Esophagus (tissue), 2 donors: Measurements from ENCODE around the gene RFX7. TPM values are rescaled to one million over a fixed set of nuclear protein-coding genes. Genes with fewer than 3 reads are reported as not detected.
"Not testable (repeated sequence)": the region's sequence is repeated elsewhere in the genome, so short reads cannot be mapped to it uniquely, and the experiment has no call there.

Source experiments
- H3K27ac ChIP-seq, 2 donors: one replicate each; pipeline ENCODE4 v1.5.1; 2013; ENCODE audit warnings: low read depth in 2 of 2, mild to moderate bottlenecking in 2 of 2, inconsistent platforms in 1 of 2, low read length in 1 of 2, moderate library complexity in 1 of 2
- H3K27me3 ChIP-seq, 2 donors: one replicate each; pipeline ENCODE4 v1.6.1; 2013; ENCODE audit warnings: low read length in 2 of 2, control low read depth in 1 of 2, mild to moderate bottlenecking in 1 of 2; ENCODE audit not compliant: insufficient read depth in 2 of 2, control insufficient read depth in 1 of 2
- H3K36me3 ChIP-seq, 2 donors: one replicate each; pipeline ENCODE4 v1.6.1; 2013; ENCODE audit warnings: low read length in 1 of 2; ENCODE audit not compliant: control insufficient read depth in 2 of 2, insufficient read depth in 2 of 2
- H3K4me1 ChIP-seq, 2 donors: one replicate each; pipeline ENCODE4 v1.6.1; 2013; ENCODE audit warnings: low read length in 1 of 2; ENCODE audit not compliant: control insufficient read depth in 2 of 2, insufficient read depth in 2 of 2
- H3K4me3 ChIP-seq, 2 donors: one replicate each; pipeline ENCODE4 v1.5.1; 2013; ENCODE audit warnings: low read length in 2 of 2, mild to moderate bottlenecking in 2 of 2, low read depth in 1 of 2, moderate library complexity in 1 of 2
- H3K9me3 ChIP-seq, 2 donors: one replicate each; pipeline ENCODE4 v1.6.1; 2013; ENCODE audit warnings: mild to moderate bottlenecking in 2 of 2, low read depth in 1 of 2, low read length in 1 of 2, moderate library complexity in 1 of 2; ENCODE audit not compliant: control insufficient read depth in 2 of 2, insufficient read depth in 1 of 2
- WGBS, 2 donors: extraction: QIAGEN DNeasy Blood & Tissue Kit; methylation state at CpG; one replicate each; pipeline ENCODE4 v1.1.7; 2013; 5-methylcytosine and 5-hydroxymethylcytosine counted together
- polyA plus RNA-seq, 2 donors: library from polyadenylated mRNA; stranded (reverse); fragments of 200-250 nt; gene quantifications; one replicate each; pipeline ENCODE4 v1.2.3, GENCODE V29; 2013
- donor health status: healthy with polysubstance abuse.
- donor health status: Bipolar disorder and iron deficiency.

The RFX7 gene
- polyA plus RNA-seq, 2 donors, result 1.9 TPM

DNA sequence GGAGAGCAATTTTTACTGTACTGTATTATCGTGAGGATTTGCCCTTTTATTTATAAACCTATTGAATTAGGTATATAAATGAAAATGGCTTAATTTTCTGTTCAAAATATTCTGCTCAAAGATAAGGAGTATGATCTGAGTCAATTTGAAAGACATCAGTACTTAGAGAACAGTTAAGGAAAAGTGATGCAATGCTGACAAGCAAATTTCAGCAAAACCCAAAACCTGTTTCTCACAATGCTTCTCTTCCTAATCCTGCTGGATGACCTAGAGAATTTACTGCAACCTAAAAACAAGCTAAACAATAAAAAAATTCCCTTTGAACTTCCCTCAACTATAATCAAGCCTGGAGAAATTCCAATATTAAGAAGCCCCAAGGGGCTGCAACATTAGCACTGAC lies 82.7 kb downstream of the RFX7 start:
- Histone ChIP-seq H3K27me3 (no peaks in the 10 kb centered on the region), H3K36me3 (no peaks in the 10 kb centered on the region), H3K27ac (no peak overlapping the region), H3K4me3 (no peak overlapping the region), H3K4me1 (peaks cover 0 to 2% of the 10 kb centered on the region in 2 donors), H3K9me3 (no peaks in the 10 kb centered on the region)
- 58 to 79% methylated on average over 1 of the region's 1 CpG for WGBS, 2 donors

DNA sequence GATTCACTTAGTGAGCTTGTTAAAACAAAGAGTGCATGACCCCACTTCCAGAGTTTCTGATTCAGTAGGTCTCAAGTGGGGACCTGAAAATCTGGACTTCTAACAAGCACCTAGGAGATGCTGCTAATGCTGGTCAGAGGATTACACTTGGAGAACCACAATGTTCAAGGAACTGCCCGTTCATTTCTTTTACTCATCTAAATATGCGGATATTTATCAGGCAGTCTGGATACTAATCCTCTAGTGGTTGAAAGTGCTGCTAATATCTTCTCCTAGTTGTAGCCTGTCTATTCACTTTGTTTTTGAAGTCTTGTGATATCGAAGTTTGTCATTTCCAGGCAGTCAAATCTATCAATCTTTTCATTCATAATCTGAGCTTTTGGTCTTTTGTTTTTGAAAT lies 86.8 kb downstream of the RFX7 start:
- H3K4me3 ChIP-seq, result no peak overlapping the region
- no peaks in the 10 kb centered on the region for H3K9me3 ChIP-seq
- no peak overlapping the region for H3K27ac ChIP-seq
- H3K4me1 ChIP-seq, result no peaks in the 10 kb centered on the region
- H3K27me3 ChIP-seq, result no peaks in the 10 kb centered on the region
- WGBS, 2 donors, result 91 to 92% methylated on average over 3 of the region's 3 CpGs
- H3K36me3 ChIP-seq, result no peaks in the 10 kb centered on the region

DNA sequence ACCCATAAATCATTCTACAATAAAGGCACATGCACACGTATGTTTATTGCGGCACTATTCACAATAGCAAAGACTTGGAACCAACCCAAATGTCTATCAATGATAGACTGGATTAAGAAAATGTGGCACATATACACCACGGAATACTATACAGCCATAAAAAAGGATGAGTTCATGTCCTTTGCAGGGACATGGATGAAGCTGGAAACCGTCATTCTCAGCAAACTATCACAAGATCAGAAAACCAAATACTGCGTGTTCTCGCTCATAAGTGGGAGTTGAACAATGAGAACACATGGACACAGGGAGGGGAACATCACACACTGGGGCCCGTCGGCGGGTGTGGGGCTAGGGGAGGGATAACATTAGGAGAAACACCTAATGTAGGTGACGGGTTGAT lies 88.4 kb downstream of the RFX7 start:
- H3K4me3 ChIP-seq, H3K27ac ChIP-seq, H3K4me1 ChIP-seq, H3K9me3 ChIP-seq, H3K27me3 ChIP-seq, H3K36me3 ChIP-seq: not testable (repeated sequence)
- 94 to 96% methylated on average over 10 of the region's 10 CpGs for WGBS, 2 donors

DNA sequence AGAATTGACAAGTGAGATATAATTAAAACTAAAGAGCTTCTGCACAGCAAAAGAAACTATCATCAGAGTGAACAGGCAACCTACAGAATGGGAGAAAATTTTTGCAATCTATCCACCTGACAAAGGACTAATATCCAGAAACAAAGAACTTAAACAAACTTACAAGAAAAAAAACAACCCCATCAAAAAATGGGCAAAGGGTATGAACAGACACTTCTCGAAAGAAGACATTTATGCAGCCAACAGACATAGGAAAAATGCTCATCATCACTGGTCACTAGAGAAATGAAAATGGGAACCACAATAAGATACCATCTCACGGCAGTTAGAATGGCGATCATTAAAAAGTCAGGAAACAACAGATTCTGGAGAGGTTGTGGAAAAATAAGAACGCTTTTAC lies 88.9 kb downstream of the RFX7 start:
- not testable (repeated sequence) for H3K27me3 ChIP-seq

DNA sequence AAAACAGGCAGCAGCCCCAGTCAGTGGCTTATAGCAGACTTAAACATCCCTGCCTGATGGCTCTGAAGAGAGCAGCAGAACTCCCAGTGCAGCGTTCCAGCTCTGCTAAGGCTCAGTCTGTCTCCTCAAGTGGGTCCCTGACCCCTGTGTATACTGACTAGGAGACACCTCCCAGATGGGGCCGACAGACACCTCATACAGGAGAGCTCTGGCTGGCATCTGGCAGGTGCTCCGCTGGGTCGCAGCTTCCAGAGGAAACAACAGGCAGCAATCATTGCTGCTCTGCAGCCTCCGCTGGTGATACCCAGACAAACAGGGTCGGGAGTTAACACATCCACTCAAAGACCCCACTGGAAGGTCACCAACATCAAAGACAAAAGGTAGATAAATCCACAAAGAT lies 93.5 kb downstream of the RFX7 start:
- H3K27me3 ChIP-seq, result no peaks in the 10 kb centered on the region
- H3K4me3 ChIP-seq, result no peak overlapping the region
- no peaks in the 10 kb centered on the region for H3K4me1 ChIP-seq
- 94 to 95% methylated on average over 6 of the region's 6 CpGs for WGBS, 2 donors
- no peaks in the 10 kb centered on the region for H3K9me3 ChIP-seq
- no peak overlapping the region for H3K27ac ChIP-seq
- no peaks in the 10 kb centered on the region for H3K36me3 ChIP-seq

More for the DNA sequence above, 88.9 kb downstream of the RFX7 start:
- not testable (repeated sequence) for H3K9me3 ChIP-seq, H3K4me3 ChIP-seq, H3K36me3 ChIP-seq, H3K27ac ChIP-seq, H3K4me1 ChIP-seq
- 98% methylated on average over 4 of the region's 4 CpGs for WGBS, 2 donors

DNA sequence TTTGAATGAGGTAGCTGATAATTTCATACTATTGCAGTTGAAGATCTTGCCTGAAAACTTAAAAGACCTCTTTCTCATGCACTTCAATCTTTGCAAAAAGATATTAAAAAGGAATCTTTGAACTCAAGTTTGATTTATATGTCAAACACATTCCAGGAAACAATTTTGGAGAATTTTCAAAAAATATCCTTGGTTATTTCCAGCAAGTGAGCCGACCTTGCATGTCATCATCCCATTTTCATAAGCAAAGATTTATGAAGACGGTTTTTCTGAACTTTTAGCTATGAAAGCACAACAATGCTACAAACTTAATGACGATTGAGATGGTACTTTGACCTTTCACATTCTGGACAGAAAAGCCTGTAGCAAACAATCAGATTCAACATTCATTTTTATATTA lies 95.6 kb downstream of the RFX7 start:
- Histone ChIP-seq H3K4me3 (no peak overlapping the region), H3K36me3 (no peaks in the 10 kb centered on the region), H3K27ac (no peak overlapping the region), H3K27me3 (no peaks in the 10 kb centered on the region), H3K9me3 (no peaks in the 10 kb centered on the region), H3K4me1 (no peaks in the 10 kb centered on the region)
- 80 to 82% methylated on average over 3 of the region's 3 CpGs for WGBS, 2 donors

DNA sequence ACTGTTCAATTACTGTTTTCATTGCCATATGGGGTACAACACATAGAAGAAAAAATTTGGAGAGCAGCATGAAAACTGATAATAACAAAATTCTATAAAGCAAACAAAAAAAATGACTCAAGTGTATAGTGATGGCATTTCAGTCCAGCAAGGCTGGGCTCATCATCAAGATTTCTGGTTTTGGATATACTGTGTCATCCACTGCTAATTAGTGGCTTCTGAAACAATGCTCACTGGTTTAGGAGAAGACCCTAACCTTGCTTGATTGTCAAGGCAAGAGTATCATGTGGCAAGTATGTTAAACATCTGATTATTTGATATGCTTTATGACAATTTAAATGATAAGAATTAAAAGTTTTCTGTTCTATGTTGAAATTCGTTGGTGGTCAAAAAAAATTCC lies 96.9 kb downstream of the RFX7 start:
- WGBS, 2 donors, result 85 to 90% methylated on average over 1 of the region's 1 CpG
- no peaks in the 10 kb centered on the region for H3K27me3 ChIP-seq
- no peak overlapping the region for H3K4me3 ChIP-seq
- H3K27ac ChIP-seq, result no peak overlapping the region
- no peaks in the 10 kb centered on the region for H3K4me1 ChIP-seq
- no peaks in the 10 kb centered on the region for H3K9me3 ChIP-seq
- H3K36me3 ChIP-seq, result no peaks in the 10 kb centered on the region

DNA sequence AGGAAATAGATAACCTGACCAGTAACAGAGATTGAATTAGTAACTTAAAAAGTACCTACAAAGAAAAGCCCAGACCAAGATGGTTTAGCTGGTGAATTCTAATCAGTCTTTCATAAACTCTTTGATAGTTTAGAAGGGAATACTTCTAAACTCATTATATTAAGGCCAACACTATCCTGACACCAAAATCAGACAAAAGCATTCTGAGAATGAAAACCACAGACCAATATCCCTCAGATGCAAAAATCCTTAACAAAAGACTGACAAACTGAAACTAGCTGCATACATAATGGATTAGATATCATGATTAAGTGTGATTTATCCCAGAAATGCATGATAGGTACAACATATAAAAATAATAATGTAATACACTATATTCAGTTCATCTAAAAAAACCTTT lies 115.6 kb downstream of the RFX7 start:
- Histone ChIP-seq H3K4me1 (no peaks in the 10 kb centered on the region), H3K36me3 (peaks cover 2% of the 10 kb centered on the region in 2 donors), H3K9me3 (peaks cover 0 to 2% of the 10 kb centered on the region in 2 donors), H3K27ac (no peak overlapping the region), H3K4me3 (no peak overlapping the region), H3K27me3 (no peaks in the 10 kb centered on the region)

DNA sequence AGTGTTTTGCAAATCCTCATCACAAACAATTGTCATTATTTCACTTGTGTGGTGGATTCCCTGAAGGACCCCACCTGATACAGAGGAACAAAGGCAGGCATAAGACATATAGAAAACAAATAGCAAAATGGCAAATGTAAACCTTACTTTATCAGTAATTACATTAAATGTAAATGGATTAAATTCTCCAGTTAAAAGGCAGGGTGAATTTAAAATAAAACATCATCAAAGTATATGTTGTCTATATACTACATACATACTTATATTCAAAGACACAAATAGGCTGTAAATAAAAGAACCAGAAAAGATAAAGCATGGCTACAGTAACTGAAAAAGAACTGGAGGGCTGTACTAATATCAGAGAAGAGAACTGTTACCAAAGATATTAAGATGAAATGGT lies 117.3 kb downstream of the RFX7 start:
- Histone ChIP-seq H3K36me3 (peaks cover 2% of the 10 kb centered on the region in 2 donors), H3K9me3 (peaks cover 0 to 2% of the 10 kb centered on the region in 2 donors), H3K4me1 (no peaks in the 10 kb centered on the region), H3K27ac (no peak overlapping the region), H3K27me3 (no peaks in the 10 kb centered on the region), H3K4me3 (no peak overlapping the region)

DNA sequence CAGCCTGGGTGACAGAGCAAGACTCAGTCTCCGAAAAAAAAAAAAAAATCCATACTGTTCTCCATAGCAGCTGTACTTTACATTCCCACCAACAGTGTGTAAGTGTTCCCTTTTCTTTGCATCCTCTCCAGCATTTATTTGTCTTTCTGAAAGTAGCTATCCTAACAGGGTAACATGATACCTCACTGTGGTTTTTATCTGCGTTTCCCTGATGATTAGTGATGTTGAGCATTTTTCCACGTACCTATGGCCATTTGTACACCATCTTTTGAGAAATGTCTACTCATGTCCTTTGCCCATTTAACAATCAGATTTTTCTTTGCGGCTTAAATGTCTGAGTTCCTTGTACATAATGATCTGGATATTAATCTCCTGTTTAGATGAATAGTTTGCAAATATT lies 119.3 kb downstream of the RFX7 start:
- H3K4me3 ChIP-seq, result no peak overlapping the region
- no peaks in the 10 kb centered on the region for H3K4me1 ChIP-seq
- 92 to 97% methylated on average over 4 of the region's 4 CpGs for WGBS, 2 donors
- H3K27ac ChIP-seq, result no peak overlapping the region
- peaks cover 2% of the 10 kb centered on the region in 2 donors for H3K36me3 ChIP-seq
- peaks cover 0 to 2% of the 10 kb centered on the region in 2 donors for H3K9me3 ChIP-seq
- no peaks in the 10 kb centered on the region for H3K27me3 ChIP-seq
